Brain microvascular endothelial cell (primary cell): ENCODE data around the gene IP6K3.

Experiments
- DNase-seq: peaks from one replicate; pipeline ENCODE4 v3.0.0-alpha.2; 2020
- H3K27ac ChIP-seq: fragments of 250-450 bp; sonication (Bioruptor Pico); 2 replicates; pipeline ENCODE4 v1.5.1; 2020; ENCODE audit warnings: mild to moderate bottlenecking, moderate library complexity
- H3K27me3 ChIP-seq: fragments of 250-450 bp; sonication (Bioruptor Pico); replicated peaks from 2 replicates; pipeline ENCODE4 v1.5.1; 2020; ENCODE audit warnings: mild to moderate bottlenecking
- H3K36me3 ChIP-seq: fragments of 250-450 bp; sonication (Bioruptor Pico); replicated peaks from 2 replicates; pipeline ENCODE4 v1.5.1; 2020; ENCODE audit warnings: mild to moderate bottlenecking
- H3K4me3 ChIP-seq: 2 replicates; pipeline ENCODE4 v1.5.1; 2011; ENCODE audit warnings: low read depth, mild to moderate bottlenecking, control low read depth, low read length, moderate library complexity
- in situ Hi-C: cut with HindIII; loops from 2 replicates; pipeline ENCODE4 v1.10.0; 2017; ENCODE audit warnings: low sequenced_read_pairs, low pct_ligation_motif_present
- TF ChIP-seq, protein P1 (sequence below): IDR thresholded peaks from 2 replicates; pipeline ENCODE4 v1.5.1; 2011; ENCODE audit warnings: low read depth, mild to moderate bottlenecking, moderate library complexity, low read length, control low read depth, inconsistent platforms; ENCODE audit errors: missing control alignments

Gene IP6K3

DNA sequence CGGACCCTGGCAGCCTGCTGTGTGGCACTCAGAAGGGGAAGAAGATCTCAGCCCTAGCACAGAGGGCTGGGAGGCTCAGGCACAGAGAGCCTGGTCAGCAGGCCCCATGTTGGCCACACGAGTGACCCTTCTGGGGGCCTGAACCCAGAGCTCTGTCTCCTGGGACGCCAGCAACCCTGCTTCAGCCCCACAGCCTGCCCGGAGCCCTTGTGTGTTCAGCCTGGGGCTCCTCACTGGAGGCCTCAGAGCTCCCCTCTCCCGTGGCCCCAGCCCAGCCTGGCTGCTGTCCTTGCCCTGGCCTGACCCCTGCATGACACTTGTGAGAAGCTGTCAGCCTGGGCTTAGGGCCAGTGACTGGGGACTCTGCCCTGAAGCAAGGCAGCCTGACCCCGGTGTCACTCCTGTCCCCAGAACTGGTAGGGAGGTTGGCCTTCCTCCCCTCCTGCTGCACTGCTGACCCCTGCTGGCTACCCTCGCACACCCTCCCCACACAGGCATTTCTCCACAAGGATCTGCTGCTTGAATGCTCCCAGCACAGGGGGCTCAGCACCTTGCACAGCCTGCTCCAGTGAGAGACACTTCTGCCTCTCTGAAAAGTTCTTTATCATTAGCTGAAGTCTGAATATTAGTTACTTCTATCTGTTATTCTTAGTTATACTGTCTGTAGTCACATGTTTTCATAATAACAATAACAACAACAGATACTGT, 15.4 kb upstream of the IP6K3 start:
- in situ Hi-C loops, result loop anchor here (25.0 kb wide), 1 partner anchor 375 kb away; the partner anchor contains the start of gene GRM4
- H3K4me3 ChIP-seq, result no peak overlapping the region
- no peak overlapping the region for H3K27ac ChIP-seq
- no peaks in the 10 kb centered on the region for H3K36me3 ChIP-seq
- peak; percentile 22 for DNase-seq
- TF ChIP-seq, protein P1, sequence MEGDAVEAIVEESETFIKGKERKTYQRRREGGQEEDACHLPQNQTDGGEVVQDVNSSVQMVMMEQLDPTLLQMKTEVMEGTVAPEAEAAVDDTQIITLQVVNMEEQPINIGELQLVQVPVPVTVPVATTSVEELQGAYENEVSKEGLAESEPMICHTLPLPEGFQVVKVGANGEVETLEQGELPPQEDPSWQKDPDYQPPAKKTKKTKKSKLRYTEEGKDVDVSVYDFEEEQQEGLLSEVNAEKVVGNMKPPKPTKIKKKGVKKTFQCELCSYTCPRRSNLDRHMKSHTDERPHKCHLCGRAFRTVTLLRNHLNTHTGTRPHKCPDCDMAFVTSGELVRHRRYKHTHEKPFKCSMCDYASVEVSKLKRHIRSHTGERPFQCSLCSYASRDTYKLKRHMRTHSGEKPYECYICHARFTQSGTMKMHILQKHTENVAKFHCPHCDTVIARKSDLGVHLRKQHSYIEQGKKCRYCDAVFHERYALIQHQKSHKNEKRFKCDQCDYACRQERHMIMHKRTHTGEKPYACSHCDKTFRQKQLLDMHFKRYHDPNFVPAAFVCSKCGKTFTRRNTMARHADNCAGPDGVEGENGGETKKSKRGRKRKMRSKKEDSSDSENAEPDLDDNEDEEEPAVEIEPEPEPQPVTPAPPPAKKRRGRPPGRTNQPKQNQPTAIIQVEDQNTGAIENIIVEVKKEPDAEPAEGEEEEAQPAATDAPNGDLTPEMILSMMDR, result peak; percentile 77
- H3K27me3 ChIP-seq, result no peaks in the 10 kb centered on the region

- in situ Hi-C loops, result loop anchor here (25.0 kb wide), 1 partner anchor 376 kb away; the partner anchor contains the start of gene GRM4
- DNase-seq, result no peak
- TF ChIP-seq, protein P1, result no peak
- Histone ChIP-seq H3K27ac (no peak overlapping the region), H3K27me3 (no peaks in the 10 kb centered on the region), H3K36me3 (no peaks in the 10 kb centered on the region), H3K4me3 (no peak overlapping the region)
These were observed 14.8 kb upstream of the IP6K3 start for GRCh38 chr6:33761581-33761921.

GRCh38 chr6:33759887-33760629, 13.4 kb upstream of the IP6K3 start:
- TF ChIP-seq, protein P1, result no peak
- H3K27ac ChIP-seq, result no peak overlapping the region
- H3K27me3 ChIP-seq, result no peaks in the 10 kb centered on the region
- no peak overlapping the region for H3K4me3 ChIP-seq
- H3K36me3 ChIP-seq, result no peaks in the 10 kb centered on the region
- in situ Hi-C loops, result loop anchor here (25.0 kb wide), 1 partner anchor 377 kb away; the partner anchor contains the start of gene GRM4
- no peak for DNase-seq

DNA sequence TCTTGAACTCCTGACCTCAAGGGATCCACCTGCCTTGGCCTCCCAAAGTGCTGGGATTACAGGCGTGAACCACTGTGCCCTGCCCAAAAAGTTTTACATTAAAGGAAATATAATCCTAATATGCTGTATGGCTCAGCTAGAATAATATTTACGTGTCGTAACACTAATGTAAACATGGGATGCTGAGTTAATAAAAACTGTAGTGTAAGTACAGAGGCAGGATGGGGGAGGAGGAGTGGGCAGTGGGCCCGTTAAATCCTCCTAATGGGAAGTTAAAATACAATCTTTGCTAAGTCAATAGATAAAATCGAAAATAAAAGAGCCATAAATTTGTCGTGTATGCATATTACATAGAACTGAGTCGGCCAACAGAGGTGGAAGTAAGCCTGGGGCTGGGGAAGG, 12.1 kb upstream of the IP6K3 start:
- no peaks in the 10 kb centered on the region for H3K36me3 ChIP-seq
- no peak overlapping the region for H3K27ac ChIP-seq
- TF ChIP-seq, protein P1, result no peak
- DNase-seq, result no peak
- H3K4me3 ChIP-seq, result no peak overlapping the region
- no peaks in the 10 kb centered on the region for H3K27me3 ChIP-seq
- in situ Hi-C loops, result loop anchor here (25.0 kb wide), 1 partner anchor 378 kb away; the partner anchor contains the start of gene GRM4

- no peaks in the 10 kb centered on the region for H3K27me3 ChIP-seq
- H3K4me3 ChIP-seq, result no peak overlapping the region
- TF ChIP-seq, protein P1, result no peak
- H3K27ac ChIP-seq, result no peak overlapping the region
- no peak for DNase-seq
- in situ Hi-C loops, result loop anchor here (25.0 kb wide), 1 partner anchor 379 kb away; the partner anchor contains the start of gene GRM4
- H3K36me3 ChIP-seq, result no peaks in the 10 kb centered on the region
These were observed 11.2 kb upstream of the IP6K3 start for GRCh38 chr6:33757906-33758305.
